ENCODE results near the gene MIOS.

Gene MIOS

DNA sequence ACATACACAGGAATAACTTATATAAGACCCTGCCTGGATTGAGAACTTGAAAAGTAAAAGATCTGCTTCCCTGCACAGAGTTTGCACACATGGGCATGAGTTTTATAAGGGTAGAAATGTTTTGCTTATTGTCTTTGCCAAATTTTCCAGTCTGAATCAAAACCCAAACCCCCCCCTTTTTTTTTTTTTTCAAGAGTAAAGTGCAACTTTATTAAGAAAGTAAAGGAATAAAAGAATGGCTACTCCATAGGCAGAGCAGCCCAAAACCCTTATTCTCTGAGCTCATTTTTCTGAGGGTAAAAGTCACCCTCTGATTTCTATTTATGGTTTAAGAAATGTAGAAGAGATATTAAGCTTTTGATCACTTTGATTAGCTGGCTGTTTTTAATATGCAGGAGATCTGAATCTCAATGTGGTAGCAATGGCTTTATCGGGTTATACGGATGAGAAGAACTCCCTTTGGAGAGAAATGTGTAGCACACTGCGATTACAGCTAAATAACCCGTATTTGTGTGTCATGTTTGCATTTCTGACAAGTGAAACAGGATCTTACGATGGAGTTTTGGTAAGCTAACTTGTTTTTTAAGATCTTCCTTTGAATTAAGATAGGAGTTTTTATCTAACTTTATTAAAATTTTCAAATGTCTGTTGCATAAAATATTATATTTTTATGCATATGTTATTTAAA lies 18.7 kb downstream of the MIOS start:
- no peaks in the 10 kb centered on the region for H3K4me1 ChIP-seq (ENCODE audit: insufficient read depth, poor library complexity, severe bottlenecking)
- no peak for ATAC-seq (ENCODE audit: low read depth)
- no peak overlapping the region for H3K27ac ChIP-seq (ENCODE audit: poor library complexity, severe bottlenecking)
- no peak for DNase-seq (ENCODE audit: low spot score)
- peaks cover 30% of the 10 kb centered on the region for H3K36me3 ChIP-seq (ENCODE audit: low read depth)
- TF ChIP-seq, protein P1, sequence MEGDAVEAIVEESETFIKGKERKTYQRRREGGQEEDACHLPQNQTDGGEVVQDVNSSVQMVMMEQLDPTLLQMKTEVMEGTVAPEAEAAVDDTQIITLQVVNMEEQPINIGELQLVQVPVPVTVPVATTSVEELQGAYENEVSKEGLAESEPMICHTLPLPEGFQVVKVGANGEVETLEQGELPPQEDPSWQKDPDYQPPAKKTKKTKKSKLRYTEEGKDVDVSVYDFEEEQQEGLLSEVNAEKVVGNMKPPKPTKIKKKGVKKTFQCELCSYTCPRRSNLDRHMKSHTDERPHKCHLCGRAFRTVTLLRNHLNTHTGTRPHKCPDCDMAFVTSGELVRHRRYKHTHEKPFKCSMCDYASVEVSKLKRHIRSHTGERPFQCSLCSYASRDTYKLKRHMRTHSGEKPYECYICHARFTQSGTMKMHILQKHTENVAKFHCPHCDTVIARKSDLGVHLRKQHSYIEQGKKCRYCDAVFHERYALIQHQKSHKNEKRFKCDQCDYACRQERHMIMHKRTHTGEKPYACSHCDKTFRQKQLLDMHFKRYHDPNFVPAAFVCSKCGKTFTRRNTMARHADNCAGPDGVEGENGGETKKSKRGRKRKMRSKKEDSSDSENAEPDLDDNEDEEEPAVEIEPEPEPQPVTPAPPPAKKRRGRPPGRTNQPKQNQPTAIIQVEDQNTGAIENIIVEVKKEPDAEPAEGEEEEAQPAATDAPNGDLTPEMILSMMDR (IDR thresholded peaks at IDR 0.05; ENCODE audit: poor library complexity, severe bottlenecking): no peak
- no peak overlapping the region for H3K4me3 ChIP-seq (ENCODE audit: severe bottlenecking)
- no peaks in the 10 kb centered on the region for H3K27me3 ChIP-seq (ENCODE audit: insufficient read depth, poor library complexity, severe bottlenecking)
- H3K9me3 ChIP-seq (ENCODE audit: severe bottlenecking): no peaks in the 10 kb centered on the region

DNA sequence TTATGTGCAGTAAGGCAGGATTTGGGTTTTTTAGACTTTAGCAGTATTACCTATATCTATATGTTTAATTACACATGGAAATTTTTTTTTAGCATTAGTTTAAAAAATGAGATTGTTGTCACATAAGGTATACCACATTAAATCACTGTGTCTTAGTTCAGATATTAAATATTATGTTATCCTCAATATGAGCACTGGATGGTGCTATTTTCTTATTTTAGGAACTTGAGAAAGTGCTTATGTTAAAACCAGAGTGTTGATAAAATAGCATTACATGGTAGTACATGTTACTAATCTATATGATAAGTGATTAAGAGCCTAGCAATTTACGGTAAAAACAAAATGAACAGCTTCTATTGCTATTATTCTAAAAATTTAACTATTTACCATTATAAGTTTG lies 28.8 kb downstream of the MIOS start:
- no peak for ATAC-seq (ENCODE audit: low read depth)
- H3K9me3 ChIP-seq (ENCODE audit: severe bottlenecking): no peaks in the 10 kb centered on the region
- no peaks in the 10 kb centered on the region for H3K4me1 ChIP-seq (ENCODE audit: insufficient read depth, poor library complexity, severe bottlenecking)
- no peak overlapping the region for H3K27ac ChIP-seq (ENCODE audit: poor library complexity, severe bottlenecking)
- peaks cover 51% of the 10 kb centered on the region for H3K36me3 ChIP-seq (ENCODE audit: low read depth)
- DNase-seq (ENCODE audit: low spot score): no peak
- no peaks in the 10 kb centered on the region for H3K27me3 ChIP-seq (ENCODE audit: insufficient read depth, poor library complexity, severe bottlenecking)
- TF ChIP-seq, protein P1 (IDR thresholded peaks at IDR 0.05; ENCODE audit: poor library complexity, severe bottlenecking): peak; percentile 36
- H3K4me3 ChIP-seq (ENCODE audit: severe bottlenecking): no peak overlapping the region

DNA sequence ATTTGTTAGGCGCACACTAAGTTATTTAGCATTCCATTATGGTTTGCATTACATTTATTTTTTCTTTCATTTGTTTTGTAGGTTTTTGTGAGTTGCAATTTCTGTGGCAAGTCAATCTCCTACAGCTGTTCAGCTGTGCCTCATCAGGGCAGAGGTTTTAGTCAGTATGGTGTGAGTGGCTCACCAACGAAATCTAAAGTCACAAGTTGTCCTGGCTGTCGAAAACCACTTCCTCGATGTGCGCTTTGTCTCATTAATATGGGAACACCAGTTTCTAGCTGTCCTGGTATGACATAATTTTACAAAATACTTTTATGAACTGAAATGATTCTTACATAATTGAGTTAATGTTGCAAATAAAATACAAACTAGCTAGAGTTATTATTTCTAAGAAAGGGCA lies 29.5 kb downstream of the MIOS start:
- H3K27ac ChIP-seq (ENCODE audit: poor library complexity, severe bottlenecking): no peak overlapping the region
- DNase-seq (ENCODE audit: low spot score): no peak
- no peak for ATAC-seq (ENCODE audit: low read depth)
- H3K27me3 ChIP-seq (ENCODE audit: insufficient read depth, poor library complexity, severe bottlenecking): no peaks in the 10 kb centered on the region
- H3K4me1 ChIP-seq (ENCODE audit: insufficient read depth, poor library complexity, severe bottlenecking): no peaks in the 10 kb centered on the region
- no peak overlapping the region for H3K4me3 ChIP-seq (ENCODE audit: severe bottlenecking)
- no peaks in the 10 kb centered on the region for H3K9me3 ChIP-seq (ENCODE audit: severe bottlenecking)
- H3K36me3 ChIP-seq (ENCODE audit: low read depth): peaks cover 46% of the 10 kb centered on the region
- TF ChIP-seq, protein P1 (IDR thresholded peaks at IDR 0.05; ENCODE audit: poor library complexity, severe bottlenecking): no peak

DNA sequence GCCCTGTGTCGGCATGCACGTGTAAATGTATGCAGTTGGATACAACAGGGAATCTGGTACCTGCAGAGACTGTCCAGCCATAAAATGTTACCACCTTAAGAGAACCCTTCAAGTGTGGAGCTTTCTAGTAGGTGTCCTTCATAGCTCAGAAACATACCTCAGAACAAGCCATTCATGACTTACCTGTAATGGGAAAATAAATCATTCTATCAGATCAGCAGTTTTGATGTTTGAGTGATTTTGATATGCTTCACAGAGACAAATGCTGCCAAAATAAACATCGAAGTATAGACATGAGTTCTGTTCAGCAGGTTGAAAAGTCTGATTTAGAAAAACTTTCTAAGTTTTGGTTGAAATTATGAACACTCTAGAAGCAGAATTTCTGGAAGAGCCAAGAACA lies 40.3 kb downstream of the MIOS start:
- Histone ChIP-seq H3K4me1 (ENCODE audit: insufficient read depth, poor library complexity, severe bottlenecking) (no peaks in the 10 kb centered on the region), H3K27me3 (ENCODE audit: insufficient read depth, poor library complexity, severe bottlenecking) (no peaks in the 10 kb centered on the region), H3K27ac (ENCODE audit: poor library complexity, severe bottlenecking) (no peak overlapping the region), H3K9me3 (ENCODE audit: severe bottlenecking) (no peaks in the 10 kb centered on the region), H3K4me3 (ENCODE audit: severe bottlenecking) (no peak overlapping the region), H3K36me3 (ENCODE audit: low read depth) (peaks cover 21% of the 10 kb centered on the region)
- TF ChIP-seq, protein P1 (IDR thresholded peaks at IDR 0.05; ENCODE audit: poor library complexity, severe bottlenecking): no peak
- DNase-seq (ENCODE audit: low spot score) (no peak), ATAC-seq (ENCODE audit: low read depth) (no peak)

DNA sequence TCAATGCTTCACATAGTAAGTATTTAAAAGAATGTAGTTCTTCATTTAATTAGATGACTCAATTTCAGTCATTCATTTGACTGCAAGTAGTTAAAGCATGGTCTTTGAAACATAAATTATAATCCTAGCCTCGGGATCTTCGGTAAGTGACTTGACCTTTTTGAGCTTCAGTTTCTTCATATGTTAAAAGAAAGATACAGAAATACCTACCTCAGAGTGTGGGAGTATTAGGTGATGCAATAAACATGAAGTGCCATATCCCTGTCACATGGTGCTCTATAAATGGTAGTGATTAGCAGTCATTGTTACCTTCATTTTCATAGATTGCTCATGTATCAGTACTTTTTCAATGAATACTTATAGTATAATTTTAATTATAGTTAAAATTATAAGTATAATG lies 42.6 kb downstream of the MIOS start:
- Histone ChIP-seq H3K27me3 (ENCODE audit: insufficient read depth, poor library complexity, severe bottlenecking) (peaks cover 3% of the 10 kb centered on the region), H3K9me3 (ENCODE audit: severe bottlenecking) (no peaks in the 10 kb centered on the region), H3K4me1 (ENCODE audit: insufficient read depth, poor library complexity, severe bottlenecking) (no peaks in the 10 kb centered on the region), H3K4me3 (ENCODE audit: severe bottlenecking) (no peak overlapping the region), H3K36me3 (ENCODE audit: low read depth) (peaks cover 21% of the 10 kb centered on the region), H3K27ac (ENCODE audit: poor library complexity, severe bottlenecking) (no peak overlapping the region)
- DNase-seq (ENCODE audit: low spot score) (no peak), ATAC-seq (ENCODE audit: low read depth) (no peak)
- TF ChIP-seq, protein P1 (IDR thresholded peaks at IDR 0.05; ENCODE audit: poor library complexity, severe bottlenecking): no peak
